GM10847 (cell line): ENCODE results near the gene PLCB1.

Source experiments
- POLR2A ChIP-seq: IDR thresholded peaks from 2 replicates; pipeline ENCODE4 v1.6.1; 2011; ENCODE audit not compliant: insufficient read length; ENCODE audit errors: extremely low read depth

The PLCB1 gene

DNA sequence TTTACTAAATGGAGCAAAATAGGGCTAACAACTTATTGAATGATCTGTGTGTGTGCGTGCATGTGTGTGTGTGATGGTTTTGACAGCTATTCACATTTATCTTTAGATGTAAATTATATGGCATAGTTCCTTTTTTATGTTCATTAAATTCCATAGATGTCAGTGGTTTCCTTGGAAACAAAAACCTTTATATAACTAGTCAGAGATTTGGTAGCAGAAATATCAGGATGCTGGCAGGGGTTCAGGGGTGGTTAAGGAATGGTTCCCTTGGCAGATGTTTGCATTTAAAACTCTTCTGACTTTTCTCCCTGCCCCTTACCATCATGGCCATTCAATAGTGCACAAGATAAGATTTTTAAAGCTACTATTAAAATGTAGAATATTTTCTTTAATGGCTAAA, 256.6 kb downstream of the PLCB1 start:
- no peak for TF ChIP-seq POLR2A

DNA sequence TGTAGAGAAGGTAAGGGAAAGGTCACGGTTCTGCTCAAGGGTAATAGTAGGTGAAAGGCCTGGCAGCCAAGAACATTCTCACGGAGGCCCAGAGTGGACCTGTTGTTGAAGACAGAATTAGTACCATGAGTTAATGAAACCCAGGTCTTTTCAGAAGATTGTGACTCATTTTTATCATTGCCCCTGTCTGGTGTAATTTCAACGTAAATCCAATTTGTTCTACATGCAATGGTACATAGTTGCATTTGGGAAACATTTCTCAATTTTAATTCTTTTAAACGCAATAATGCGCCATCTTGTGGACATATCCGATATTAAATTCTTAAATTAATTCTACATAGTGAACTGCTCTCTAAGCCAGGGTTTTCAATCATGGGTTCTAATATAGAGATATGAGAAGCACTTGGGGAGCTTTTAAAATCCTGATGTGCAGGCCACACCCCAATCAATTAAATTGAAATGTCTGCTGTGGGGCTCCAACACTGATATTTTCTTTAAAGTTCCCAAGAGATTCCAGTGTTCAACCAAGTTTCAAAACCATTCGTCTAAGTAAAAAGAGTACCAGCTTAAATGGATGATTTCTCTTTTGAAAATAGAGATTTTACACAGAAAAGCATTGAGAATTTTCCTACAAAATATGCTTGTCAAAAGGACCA, 257.4 kb downstream of the PLCB1 start:
- no peak for TF ChIP-seq POLR2A

DNA sequence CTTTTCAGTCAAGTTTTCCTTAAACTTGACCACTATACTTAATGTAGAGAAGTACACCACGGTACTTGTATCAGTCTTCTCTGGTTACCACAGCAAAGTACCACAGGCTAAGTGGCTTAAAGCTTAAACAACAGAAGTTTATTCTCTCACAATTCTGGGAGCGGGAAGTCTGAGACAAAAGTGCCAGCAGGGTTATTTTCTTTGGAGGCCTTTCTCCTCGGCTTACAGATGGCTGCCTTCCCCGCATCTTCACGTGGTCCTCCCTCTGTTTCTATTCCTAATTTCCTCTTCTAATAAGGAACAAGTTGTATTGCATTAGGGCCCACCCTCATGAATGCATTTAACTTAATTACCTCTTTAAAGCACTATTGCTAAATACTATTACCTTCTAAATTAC, 258.0 kb downstream of the PLCB1 start:
- TF ChIP-seq POLR2A: no peak

DNA sequence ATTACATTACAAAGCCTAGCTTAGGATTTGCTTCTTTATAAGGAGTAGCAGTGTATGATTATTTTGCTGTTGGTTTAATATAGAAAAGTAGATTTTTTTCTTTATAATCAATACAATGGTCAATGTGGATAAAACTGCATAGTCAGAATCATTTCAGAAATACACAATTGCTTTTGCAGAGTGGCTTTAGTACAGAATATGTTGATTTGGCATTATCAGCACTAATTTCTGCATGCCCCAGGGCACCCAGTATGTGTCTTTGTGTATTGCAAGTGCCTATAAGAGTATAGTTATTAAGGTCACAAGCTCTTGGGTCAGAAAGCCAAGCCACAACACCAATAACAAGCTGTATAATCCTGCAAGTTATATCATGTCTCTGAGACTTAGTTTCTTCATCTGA, 258.4 kb downstream of the PLCB1 start:
- TF ChIP-seq POLR2A: no peak

DNA sequence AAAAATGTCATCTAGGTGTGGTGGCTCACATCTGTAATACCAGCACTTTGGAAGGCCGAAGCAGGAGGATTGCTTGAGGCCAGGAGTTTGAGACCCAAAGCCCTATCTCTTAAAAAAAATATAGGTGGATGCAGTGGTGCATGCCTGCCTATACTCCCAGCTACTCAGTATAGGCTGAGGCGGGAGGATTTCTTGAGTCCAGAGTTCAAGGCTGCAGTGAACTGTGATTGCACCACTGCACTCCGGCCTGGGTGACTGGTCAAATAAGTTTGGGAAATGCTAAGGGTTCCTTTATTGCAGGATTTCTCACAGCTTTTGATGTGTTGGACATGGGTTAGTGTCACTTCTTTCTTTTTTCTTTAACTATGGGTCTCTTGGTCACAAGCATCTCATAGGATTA, 261.3 kb downstream of the PLCB1 start:
- TF ChIP-seq POLR2A: no peak

DNA sequence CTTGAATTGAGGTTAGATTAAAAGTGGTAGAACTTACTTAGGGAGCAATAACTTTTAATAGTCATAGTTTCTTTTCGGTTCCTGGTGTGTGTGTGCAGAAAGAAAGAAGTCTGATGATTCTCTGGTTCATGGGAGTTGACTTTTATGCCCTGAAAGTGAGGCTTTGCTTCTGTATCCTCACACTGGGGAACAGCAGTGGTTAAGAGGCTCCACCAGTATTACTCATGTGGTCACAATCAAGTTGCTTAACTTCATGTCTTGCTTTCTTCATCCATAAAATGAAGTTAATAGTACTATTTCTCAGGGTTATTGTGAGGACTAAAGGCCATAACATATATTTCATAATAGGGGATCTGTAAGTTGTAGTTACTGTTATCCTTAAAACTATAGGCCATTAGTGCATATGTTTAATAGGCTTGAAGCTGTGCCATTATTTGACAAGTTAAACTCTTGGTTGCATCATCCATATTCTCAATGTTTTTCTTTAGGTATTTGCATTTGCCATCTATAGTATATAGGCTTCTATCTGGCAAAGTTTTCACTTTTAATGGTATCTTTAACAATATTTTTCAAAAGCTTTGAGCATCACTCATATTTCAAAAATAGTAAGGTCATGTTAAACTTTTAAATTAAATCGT, 262.4 kb downstream of the PLCB1 start:
- no peak for TF ChIP-seq POLR2A

DNA sequence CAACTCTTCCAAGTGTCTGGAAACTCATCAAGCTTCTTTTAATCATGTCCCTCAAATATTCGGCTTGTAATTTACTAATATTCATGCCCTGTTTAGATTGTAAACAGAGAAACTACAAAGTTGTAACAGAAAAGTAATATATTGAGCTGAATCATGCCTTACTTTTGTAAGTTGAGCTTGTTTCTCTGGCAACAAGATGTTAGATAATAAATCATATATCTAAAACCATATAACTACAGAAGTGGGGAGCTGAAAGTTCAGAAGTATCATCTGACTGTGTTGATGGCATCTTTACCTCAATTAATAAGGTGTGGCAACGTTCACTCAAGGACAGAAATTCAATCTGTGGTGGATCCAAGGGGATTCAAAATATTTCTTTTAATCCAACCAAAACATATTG, 263.9 kb downstream of the PLCB1 start:
- no peak for TF ChIP-seq POLR2A

DNA sequence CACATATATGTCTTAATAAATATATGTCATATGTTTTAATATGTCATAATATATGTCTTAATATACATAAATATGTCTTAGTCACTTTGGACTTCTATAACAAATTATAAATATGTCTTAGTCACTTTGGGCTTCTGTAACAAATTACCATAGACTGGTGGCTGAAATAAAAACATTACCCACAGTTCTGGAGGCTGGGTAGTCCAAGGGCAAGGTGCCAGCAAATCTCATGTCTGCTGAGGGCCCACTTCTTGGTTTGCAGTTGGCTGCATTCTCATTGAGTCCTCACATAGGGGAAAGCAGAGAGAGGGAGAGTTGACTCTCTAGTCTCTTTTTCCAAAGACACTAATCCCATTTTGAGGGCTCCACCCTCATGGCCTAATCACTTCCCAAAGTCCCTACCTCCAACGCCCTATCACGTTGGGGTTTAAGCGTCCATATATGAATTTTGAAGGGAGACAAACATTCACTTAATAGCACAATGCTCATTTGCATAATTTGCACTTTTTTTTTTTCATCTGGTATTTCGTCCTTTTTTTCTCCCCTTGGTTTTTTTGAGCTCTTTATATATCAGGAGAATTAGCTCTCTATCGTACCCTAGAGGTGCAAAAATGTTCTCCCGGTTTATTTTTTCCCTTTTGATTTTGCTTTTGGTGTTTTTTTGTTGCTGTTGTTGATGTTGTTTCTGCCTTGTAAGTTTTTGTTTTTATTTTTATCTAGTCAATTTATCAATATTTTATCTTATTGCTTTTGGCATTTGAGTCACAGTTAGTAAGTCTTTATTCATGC, 266.4 kb downstream of the PLCB1 start:
- TF ChIP-seq POLR2A: no peak

DNA sequence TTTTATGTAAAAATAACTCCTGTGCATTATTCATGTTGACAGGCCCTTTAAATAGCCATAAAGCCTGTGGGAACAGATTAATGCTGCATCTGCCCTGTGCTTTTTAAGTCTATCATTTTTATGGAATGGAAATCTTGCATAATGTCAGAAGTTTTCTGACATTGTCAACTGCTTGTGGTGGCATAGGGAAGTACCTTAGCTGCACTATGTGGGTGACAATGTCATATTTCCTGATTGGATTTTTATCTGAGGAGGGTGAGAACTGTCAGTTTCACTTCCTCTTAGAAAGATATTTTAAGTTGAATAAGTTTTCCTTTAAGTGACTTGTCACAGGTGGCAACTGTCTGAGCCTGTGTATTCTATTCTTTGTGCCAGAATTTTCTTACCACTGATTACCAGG, 267.9 kb downstream of the PLCB1 start:
- TF ChIP-seq POLR2A: no peak

DNA sequence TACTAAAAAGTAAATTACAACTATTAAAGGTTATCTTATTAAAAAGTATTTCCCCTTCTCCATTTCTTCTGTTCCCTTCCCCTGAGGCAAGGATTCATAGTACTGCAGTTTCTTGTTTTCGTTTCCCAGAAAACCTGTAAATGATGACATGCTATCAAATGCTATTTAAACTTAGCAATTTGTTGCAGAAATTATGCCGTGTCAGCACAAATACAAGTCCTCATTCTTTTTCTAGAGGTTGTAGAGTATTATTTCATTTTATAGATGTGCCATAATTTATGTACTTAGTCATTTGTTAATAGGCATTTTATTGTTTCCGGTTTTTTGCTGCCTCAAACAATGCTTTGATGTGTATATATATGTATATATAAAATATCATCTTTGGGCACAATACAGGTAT, 268.4 kb downstream of the PLCB1 start:
- TF ChIP-seq POLR2A: no peak

DNA sequence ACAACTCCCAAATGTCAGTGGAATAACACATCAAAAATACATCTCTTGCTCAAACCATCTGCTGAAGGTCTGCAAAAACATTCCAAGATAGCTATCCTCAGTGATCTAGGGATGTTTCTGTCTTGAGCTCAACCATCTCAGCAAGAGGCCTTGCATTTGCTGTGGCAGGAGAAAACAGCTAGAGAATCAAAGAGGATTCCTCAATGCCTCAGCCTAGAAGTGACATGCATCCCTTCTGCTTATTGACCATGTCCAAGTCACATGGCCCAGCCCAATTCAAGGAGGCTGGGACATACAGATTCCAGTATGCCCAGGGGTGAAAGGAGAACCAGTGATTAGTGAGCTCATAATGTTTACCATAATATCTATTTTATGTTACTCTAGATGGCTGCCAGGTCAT, 269.5 kb downstream of the PLCB1 start:
- TF ChIP-seq POLR2A: no peak

DNA sequence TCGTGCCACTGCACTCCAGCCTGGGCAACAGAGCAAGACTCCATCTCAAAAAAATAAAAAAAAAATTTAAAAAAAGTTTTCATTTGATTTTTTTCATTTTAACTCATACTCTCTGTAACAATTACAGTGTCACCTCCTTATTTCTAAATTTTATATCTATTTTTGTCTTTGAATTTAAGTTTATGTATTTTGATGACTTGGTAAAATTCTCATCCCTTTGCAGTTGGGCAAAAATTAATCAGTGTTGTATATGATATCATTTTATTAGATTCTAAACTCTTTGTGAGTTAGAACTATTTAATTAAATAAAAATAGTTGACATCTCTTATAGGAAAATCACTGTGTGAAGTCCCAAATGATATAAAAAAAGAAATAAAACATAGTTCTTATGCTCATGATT, 270.7 kb downstream of the PLCB1 start:
- no peak for TF ChIP-seq POLR2A

DNA sequence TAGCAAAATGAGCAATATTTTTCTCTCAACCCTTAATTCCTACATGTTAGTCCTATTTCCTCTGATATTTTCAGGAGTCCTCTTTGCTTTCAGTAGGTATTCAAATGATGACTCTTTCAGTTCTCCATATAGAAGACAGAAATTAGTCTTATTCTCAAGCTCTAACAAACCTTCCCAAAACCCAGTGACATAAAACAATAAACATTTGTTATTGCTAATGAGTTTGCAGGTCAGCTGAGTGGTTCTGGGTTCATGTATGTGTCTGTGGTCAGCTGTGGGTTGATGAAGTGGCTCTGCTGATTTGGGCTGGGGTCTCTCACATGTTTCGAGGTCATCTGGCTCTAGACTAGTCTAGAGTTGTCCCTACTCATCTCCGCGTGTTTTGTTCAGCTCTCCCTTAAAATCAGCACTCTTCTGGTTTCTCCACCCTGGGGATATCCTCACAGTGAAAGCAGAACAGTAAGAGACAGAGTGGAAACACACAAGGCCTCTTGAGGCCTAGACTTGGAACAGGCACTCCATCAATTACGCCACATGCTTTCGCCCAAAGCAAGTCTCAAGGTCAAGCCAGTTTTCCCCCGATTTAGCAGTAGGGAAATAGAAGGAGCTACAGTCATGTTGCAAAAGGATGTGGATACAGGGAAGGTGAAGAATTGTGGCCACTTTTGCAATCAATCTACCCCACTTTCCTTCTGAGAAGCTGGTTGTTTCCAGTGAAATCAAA, 273.0 kb downstream of the PLCB1 start:
- TF ChIP-seq POLR2A: no peak

DNA sequence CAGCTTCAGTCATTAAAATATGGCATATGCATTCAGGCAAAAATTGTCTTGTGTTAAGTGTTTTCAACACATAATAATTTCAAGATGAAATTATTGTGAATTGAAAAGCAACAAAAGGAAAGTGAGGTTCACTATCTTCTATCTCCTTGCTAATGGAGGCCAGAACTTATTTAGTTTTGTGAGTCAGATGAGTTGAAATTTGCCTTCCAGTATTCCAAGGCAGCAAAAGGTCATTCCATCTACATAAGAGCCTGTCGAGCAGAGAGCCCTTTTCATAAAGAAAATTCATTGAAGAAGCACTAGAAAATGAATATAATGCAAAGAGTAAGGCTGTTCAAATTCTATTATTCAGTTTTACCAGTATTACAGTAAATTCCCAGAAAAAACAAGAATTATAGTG, 274.3 kb downstream of the PLCB1 start:
- no peak for TF ChIP-seq POLR2A

DNA sequence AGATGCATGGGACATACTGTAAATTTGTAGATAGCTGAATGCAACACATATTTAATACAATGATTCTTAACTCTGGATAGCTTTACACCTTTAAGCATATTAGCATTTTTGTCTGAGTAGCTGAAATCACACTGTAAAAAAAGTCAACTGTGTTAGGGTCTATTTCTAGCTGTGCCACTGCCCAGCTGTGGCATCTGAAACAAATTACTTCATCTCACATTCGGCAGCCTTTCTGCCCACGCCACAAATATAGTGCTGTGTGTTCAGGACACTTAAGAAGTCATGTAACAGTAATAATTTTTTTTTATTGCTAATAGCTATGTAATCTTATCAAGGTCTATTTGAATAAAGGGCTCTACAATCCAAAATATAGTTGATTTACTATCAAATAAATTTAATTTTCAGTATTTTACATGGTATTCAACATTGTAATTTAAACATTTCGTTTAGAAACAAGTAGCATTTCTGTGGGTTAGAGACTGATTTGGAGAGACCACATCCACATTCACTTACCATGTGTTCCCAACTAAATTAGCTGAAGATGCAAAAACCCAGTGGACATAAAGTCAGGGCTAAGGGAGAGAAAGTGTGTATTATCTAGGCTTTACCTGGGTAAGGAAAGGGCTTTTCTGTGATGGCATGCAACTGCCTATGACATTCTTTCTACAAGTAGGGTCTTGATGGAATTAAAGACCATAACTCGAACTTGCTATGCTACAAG, 276.7 kb downstream of the PLCB1 start:
- no peak for TF ChIP-seq POLR2A
